GM21447 (cell line): ENCODE results near the gene PDZRN3.

Experiments used
- ATAC-seq: cut with Tn5 transposase; IDR thresholded peaks from one replicate; pipeline ENCODE4 v1.9.1; 2021; ENCODE audit not compliant: unreplicated experiment

The PDZRN3 gene

DNA sequence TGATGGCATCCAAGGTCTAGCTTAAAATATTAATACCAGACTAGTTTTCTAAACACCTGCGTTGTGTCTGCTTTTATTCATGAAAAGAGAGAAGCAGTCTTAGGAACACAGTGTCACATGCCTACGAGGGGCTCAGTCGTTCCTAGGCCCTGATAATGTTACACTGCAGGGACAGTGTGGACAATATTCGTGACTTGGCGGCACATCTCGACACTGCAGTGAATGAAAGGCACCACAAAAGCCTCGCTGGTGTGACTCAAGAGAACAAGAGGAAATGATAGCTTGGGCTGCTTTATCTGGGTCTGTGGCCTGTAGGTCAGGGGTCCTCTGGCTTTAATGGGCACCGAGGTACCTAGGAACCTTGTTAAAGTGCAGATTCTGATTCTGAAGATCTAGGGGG, 226.7 kb downstream of the PDZRN3 start:
- no peak for ATAC-seq

DNA sequence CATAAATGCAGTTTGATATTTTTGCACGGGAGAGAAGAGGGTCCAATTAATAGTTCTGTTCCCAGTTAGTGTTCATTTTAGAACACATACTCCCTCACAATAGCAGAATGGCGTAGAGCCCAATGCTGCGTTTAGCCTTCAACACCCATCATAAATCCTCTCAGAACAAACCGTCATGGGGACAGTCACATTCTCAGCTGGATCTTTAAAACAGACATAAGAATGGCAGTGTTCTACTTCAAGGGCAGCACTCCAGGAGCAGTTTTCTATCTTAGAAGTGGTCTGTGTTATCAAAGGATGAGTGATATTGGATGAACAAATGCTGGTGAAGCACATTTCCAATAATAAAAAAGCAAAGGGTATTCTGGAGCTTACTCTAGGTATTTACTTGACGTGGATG, 230.5 kb downstream of the PDZRN3 start:
- no peak for ATAC-seq

DNA sequence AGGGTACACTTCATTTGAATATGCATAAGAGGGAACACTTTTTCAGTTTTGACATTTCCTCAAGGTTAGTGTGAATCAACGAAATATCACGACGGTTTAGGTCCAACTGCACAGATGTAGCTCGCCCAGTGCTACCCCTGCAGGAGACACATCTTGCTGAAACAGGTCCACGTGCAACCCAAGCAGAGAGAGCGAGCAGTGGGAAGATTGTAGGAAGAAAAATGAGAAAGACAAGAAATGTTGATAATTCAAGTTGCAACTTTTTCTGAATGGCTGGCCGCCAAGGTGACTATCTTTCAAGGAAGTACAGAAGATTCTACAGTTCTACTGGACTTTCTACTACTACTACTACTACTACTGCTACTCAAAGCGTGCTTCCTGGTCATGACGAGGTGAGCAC, 231.7 kb downstream of the PDZRN3 start:
- ATAC-seq, result no peak

DNA sequence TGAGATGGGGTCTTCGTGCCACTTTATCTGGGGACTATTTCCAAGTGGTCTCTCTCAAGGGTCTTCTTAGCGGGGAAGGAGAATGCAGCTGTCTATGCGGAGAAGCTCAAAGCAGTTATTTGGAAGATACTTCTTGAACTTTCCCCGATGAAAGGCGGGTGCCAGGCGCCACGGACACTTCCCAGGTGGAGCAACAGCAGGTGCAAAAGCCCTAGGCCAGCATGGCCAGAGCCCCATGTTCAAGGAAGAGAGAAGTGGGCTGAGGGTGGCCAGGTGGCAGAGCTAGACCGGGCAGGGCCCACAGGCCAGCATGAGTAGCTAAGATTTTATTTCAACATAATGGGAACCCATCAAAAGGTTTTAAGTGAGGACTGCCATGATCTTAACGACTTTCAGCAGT, 232.8 kb downstream of the PDZRN3 start:
- ATAC-seq, result no peak

DNA sequence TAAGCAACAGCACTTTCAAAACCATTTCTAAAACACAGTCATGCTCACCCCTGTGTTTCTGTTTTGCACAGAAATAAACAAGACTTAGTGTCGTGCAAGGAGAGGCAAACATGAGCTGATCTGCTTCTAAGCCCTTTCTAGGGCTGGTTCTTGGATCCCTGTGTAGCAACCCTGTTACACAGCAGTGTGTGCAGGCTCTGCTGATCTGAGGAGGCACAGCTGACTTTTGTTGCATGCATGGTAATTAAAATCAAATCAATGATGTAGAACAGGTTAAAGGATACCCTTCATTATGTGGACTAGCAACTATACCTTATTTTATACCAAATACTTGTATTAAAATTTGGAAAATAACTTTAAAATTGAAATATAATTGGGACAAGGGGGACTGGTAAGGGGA, 234.8 kb downstream of the PDZRN3 start:
- no peak for ATAC-seq

DNA sequence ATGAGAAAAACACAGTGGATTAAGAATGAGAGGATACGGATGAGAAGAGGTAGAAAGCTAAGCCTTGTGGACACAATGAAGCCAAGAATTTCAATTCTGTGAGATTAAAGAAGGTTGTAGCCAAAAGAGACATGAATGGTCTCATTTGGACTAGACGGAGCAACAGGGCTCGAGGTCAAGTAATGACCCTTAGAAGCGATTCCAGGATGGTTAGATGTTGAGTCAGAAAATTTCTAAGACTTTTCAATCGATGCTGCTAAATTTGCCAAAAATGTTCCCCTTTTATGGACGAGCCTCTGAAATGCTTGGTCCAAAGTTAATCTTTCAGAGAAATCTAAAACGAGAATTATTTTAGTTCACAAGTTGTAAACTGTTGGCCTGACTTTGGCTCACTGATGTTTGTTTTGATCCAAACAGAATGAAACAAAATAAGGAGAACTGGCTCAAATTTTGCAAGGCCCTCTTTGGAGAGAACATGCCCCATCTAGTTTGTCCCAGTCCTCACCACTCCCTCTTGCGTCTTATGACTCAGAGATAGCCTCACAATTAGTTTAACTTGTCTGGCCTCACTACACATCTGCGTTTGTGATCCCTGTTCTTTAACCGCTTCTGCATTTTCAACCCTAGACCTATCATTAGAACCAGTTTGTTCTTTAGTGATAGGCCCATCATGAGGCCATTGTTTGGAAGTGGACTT, 235.5 kb downstream of the PDZRN3 start:
- ATAC-seq, result no peak

DNA sequence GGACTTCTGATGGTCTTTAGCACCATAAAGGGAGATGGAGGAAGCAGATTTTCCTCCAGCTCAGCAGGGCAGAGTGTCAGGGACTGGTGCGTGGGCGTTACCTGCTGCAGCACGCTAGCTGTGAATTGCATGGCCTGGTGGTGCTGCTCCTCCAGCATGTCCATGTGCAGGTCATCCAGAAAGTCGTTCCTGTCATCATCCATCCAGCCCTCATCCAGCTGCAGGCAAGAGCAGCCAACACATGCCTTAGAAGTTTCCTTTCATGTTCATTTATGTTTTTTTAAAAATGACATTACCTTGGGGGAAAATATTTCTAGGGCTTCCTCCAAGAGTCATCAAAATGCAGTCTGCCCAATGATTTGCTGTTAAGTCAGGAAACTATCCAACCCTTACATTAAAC, 239.2 kb downstream of the PDZRN3 start:
- ATAC-seq, result no peak

DNA sequence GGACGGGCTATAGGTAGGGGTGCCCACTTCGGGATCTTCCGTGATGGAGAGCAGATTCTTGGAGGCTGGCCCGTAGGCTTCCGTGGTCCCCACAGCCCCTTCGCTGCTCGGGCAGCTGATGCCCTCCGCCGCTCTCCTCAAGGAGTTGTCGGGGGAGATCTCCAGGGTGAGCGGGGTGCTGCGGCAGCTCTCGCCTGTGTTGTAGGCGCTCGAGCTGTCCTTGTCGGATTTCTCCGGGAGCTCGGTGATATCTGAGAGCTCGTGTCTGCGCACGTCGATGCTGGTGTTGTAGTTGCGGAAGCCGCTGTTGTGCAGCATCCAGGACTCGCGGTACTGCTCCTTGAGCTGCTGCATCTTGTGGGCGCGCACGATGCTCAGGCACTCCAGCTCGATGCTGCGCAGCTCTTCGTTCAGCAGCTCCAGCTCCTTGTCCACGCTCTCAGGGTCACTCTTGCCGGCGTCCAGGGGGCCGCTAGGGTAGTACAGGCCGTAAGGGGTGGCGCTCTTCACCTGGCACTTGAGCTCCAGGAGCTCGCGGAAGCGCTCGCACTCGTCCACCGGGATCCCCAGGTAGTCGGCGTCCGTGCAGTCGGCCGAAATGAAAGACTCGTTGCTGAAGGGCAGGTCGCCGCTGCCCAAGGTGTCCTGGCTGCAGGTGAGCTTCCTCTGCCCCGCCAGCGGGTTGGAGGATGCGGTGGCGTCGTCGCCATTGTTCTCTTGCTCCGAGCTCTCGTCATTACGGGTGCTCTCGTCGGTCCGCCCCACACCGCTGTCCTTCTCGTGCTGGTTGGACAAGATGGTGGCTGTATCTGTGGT, 240.4 kb downstream of the PDZRN3 start:
- no peak for ATAC-seq

DNA sequence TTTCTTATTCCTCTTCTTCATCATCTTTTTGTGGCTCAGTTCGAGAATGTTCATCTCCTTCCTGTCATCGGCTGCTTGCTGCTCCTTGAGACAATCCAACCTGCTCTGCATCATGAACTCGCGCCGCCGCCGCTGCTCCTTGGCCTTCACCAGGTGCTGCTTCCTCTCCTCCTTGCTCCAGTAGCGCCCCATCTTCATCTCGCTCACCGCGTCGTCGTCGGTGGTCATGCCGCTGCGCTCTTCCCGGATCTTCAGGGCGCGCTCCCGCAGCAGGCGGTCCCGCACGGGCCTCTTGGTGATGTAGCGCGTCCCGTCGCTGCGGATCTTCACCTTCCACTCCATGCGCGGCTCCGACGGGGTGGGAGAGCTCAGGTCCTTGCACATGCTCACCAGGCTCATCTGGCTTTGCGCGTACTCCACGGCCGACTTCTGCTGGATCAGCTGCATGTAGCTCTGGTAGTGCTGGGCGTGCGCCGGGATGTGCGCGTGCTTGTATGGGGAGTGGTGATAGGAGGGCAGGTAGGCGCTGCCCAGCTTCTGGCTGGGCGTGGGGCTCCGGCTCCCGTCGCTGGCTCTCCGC, 241.2 kb downstream of the PDZRN3 start:
- no peak for ATAC-seq

DNA sequence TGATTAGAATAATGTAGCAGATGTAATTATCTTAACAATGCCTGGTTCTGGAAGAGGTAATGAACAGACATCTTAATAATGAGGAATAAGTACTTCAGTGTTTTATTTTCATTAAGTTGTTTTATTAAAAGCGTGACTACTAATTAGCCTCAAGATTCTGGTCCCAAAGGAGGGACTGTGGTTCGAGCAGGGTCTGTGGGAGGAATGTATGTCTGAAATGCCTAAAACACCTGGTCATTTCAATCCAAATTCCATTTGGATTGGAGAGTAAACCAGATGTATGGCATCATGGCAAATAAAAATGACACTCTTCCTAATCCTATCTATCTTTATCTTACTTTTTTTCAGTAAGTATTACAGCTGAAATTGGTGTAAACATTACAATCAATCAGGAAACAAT, 243.2 kb downstream of the PDZRN3 start:
- ATAC-seq, result no peak

DNA sequence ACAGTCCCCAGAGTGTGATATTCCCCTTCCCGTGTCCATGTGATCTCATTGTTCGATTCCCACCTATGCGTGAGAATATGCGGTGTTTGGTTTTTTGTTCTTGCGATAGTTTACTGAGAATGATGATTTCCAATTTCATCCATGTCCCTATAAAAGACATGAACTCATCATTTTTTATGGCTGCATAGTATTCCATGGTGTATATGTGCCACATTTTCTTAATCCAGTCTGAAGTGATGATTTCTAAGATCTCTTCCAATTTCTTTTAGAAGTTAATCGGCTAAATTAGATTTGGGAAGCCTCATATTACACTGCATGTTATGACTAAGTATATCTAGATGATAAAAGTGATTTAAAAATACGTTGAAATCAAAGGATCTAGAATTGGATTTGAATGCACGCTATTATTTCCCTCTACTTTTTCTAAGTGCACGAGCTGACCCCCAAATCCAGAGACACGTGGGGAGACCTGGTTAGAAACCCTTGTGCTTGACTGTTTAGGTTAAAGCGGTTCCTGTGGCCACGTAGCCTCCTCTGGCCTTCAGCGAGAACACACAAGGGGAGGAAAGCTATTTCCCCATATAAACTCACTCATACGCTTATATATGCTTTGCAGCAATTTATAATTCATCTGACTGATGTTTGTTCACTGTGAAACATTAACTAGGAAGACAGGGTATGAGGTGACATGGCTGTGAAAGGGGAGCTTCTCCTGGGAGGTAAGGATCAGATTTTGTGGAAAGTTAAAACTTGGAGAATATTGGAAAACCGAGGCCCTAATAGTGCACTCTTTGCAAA, 243.8 kb downstream of the PDZRN3 start:
- ATAC-seq, result no peak

DNA sequence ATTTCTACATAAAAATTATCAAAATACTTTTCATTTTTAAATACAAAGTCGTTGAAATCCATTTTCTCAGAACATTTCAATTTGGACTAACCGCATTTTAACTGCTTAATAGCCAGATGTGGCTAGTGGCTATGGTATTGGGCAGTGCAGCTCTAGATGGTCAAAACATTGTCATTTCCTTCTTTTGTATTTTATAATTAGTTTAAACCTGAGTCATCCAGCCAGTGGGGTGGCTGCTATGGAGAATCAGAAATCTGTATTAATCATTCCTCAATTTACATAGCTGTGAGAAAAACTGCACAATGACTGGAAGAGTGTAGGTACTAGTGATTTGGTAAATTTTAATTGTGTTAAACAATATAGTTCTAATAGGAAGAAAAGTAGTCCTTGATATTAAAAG, 245.3 kb downstream of the PDZRN3 start:
- no peak for ATAC-seq

DNA sequence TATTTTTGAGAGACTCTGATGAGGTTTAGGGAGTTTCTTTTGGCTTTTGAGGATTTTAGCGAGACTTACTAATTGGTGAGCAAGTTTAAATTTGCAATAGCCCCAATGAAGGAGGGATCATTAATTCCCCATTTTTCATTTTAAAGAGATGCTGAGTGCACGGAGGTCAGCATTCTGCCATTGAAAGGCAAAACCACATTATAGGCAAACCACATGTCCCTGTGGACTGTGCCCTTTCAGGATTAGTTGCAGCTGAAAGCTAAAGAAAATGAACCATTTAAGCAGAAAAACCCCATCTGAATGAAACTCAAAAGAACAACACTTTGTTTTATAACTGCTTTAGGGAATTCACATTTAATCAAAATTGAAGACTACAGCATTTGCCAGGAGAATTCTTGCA, 246.5 kb downstream of the PDZRN3 start:
- ATAC-seq, result no peak

DNA sequence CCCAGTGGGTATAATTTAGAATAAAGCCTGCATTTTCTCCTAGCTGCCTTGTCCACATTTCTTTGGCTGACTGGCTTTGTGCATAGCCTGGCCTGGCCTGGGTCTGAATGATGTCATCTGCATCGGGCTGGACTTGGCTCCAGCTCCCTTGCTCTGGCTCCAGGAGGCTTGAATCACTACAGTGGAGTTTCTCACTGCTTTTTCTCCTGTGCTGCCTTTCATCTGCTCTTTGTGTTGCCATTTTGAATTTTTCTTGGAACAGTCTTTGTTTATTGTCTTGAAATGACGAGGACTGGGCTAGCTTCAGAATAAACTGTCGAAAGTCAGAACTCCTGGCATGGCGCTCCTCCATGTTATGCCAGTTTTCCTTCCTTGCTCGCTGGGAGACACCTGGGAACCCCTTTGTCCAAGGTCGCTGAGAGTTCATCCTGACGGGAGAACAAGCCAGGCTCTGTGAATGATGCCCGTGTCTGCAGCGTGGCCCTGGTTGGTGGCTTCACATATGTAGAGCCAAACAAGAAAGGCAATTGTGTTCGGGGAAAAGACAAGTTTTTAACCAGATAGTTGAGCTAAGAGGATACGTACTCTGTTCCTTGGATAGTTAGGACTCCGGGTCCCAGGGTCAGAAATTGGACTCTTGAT, 258.9 kb downstream of the PDZRN3 start:
- ATAC-seq, result no peak

DNA sequence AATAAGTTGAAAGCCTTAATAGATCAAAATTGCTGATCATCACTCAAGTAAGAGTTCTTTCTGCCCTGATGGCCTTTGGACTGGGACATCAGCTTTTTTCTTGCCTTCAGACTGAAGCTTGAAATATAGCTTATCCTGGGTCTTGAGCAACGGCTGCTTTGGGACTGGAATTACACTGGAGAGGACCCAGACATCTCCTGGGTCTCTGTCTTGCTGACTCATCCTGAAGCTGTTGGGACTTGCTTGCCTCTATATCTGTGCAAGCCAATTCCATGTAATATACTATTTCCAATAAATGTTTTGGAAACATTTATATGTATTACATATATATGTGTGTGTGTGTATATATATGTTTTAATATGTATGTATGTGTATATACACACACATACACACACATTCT, 260.2 kb downstream of the PDZRN3 start:
- no peak for ATAC-seq

DNA sequence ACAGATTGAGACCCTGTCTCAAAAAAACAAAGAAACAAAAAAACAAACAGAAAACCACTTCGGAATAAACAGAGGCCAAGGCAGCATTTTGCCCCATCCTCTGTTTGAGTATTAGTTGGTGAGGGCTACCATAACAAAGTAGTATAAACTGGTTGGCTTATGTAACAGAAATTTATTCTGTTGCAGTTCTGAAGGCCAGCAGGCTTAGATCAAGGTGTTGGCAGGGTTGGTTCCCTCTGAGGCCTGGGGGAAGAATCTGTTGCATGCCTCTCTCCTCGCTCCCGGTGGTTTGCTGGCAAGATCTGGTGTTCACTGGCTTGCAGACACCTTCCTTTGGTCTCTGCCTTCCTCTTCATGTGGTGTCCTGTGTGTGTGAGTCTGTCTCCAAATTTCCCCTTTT, 261.6 kb downstream of the PDZRN3 start:
- no peak for ATAC-seq

DNA sequence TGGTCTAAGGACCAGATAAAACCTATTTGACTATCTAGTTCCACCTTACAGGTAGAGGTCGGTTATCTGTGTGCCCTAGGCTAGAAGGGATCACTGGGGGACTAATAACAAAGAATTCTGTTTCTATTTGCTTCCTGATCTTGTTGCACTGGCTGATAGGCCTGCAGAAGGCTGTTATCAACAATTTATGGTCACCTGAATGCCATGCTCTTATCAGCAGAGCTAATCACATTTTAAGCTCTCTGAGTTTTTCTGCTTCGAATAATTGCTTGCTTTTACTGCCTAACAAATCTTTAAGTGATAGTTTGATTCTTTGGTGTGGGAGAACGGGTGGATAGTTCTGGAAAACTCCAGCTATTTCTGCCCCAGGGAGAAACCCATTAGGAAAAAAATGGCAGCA, 263.1 kb downstream of the PDZRN3 start:
- ATAC-seq, result no peak

DNA sequence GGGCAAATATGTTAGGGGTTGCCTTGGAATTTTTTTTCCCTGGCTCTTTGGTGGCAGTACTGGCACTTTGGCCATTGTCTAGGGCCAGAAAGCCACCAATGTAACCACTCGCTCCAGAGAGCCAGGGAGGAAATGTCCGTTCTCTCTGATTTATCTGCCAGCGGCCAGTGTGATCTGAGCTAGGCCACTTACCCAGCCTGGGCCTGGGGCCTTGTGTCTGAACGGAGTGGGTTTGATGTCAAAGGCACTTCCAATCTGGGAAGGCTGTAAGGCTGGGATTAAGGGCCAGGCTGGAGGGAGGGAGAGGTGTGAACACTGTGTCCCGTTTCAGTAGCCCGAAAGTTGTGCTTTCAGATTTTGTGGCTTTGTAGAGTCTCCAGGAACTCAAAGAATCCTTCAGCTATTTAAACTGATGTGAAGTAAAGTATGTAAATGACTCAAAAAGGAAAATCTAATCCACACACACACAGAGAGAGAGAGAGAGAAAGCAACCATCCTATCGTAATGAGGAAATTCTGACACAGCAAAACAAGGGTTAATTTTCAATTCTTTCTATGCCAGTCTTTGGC, 271.0 kb downstream of the PDZRN3 start:
- ATAC-seq, result no peak

DNA sequence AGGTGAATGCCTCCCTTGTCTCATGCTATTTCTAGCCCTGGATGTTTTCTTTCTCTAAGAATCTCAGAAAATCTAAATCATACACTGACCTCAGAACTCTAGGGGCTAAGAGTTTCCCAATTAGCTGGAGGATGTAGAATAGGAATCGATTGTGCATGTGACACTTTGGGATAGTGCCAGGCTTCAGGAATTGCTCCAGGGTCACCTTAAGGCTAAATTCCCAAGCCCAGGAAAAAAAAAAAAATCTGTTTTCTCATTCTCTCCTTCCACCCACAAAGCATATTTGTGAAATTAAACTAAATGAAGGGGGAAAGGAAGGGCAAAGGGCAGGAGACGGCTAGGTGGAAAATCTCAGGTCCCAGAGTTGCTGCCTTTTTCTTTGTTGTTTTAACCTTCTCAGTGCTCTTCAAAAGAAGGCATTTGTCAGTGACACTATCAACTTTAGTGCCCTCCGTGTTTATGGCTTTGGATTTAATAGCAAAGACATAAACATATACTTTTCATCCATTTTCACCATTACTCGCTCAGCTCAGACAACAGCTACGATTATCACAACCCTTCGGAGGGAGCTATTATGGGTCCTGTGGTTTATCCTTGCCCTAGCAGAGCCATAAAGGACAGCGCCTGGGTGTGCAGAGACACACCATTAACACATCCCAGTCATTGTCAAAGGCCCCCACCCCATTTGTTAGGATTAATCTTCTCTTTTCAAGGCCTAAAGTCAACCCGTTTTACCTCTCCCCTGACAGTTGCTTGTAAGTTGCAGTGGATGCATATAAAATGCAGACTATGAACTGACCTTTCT, 271.7 kb downstream of the PDZRN3 start:
- ATAC-seq, result no peak
